Measurements from ENCODE around the gene PYDC1.

Gene PYDC1

DNA sequence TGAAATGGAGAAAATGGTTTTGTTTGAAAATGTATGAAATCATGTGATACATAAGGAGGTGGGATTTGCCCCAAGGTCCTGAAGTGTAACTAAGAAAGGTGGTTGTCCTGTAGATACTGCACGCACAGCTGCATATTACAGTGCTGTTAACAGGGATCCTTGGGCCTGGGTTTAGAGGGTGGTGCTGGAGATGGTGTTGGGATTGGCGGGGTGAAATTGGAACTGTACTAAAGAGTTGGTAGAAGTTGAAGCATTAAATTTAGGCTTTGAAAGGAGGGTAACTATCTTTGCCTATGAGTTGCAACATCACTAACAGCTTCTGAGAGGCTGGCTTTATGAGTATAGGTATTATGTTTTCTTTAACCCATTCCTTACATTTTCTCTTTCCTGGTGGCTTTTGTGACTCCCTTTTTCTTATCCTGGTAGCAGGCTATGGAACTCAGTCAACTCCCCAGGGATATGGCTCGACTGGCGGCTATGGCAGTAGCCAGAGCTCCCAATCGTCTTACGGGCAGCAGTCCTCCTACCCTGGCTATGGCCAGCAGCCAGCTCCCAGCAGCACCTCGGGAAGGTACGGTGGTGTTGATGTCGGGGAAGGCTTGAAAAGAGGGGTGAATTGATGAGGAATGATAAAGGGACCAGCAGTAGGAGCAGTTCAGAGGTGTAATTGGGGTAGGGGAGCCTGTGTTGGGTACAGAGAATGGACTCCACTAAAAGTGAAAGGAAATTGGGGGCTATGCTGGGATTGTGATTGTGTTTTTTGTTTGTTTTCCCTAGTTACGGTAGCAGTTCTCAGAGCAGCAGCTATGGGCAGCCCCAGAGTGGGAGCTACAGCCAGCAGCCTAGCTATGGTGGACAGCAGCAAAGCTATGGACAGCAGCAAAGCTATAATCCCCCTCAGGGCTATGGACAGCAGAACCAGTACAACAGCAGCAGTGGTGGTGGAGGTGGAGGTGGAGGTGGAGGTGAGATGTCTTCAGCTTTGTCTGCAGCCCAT is 33.2 kb downstream of the PYDC1 start:
- peak overlapping the region in 1 of 2 experiments; percentile 87; a peak in 2 of 4 replicates for H3K4me3 ChIP-seq (ENCODE audit: low read depth in 1 of 2, low read length in 2 of 2)
- peaks cover 50% of the 10 kb centered on the region for H3K4me1 ChIP-seq (ENCODE audit: insufficient read depth, low read length)
- H3K36me3 ChIP-seq (ENCODE audit: insufficient read depth, low read length), result peaks cover 80% of the 10 kb centered on the region
- peak overlapping the region; percentile 91; the same call in 1 of the 2 replicates for H3K9ac ChIP-seq (ENCODE audit: low read depth, low read length)
- H2AFZ ChIP-seq (ENCODE audit: low read depth, low read length), result no peak overlapping the region
- H3K79me2 ChIP-seq (ENCODE audit: insufficient read depth, low read length), result peaks cover 95% of the 10 kb centered on the region
- no peak for DNase-seq
- no peak overlapping the region for H3K27ac ChIP-seq (ENCODE audit: low read length)
- H3K27me3 ChIP-seq (ENCODE audit: insufficient read depth, low read length, poor library complexity), result no peaks in the 10 kb centered on the region
- TF ChIP-seq, protein P1, sequence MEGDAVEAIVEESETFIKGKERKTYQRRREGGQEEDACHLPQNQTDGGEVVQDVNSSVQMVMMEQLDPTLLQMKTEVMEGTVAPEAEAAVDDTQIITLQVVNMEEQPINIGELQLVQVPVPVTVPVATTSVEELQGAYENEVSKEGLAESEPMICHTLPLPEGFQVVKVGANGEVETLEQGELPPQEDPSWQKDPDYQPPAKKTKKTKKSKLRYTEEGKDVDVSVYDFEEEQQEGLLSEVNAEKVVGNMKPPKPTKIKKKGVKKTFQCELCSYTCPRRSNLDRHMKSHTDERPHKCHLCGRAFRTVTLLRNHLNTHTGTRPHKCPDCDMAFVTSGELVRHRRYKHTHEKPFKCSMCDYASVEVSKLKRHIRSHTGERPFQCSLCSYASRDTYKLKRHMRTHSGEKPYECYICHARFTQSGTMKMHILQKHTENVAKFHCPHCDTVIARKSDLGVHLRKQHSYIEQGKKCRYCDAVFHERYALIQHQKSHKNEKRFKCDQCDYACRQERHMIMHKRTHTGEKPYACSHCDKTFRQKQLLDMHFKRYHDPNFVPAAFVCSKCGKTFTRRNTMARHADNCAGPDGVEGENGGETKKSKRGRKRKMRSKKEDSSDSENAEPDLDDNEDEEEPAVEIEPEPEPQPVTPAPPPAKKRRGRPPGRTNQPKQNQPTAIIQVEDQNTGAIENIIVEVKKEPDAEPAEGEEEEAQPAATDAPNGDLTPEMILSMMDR (IDR thresholded peaks at IDR 0.05; ENCODE audit: borderline replicate concordance, extremely low read depth, low read length, poor library complexity, severe bottlenecking), result no peak
- no peak for TF ChIP-seq EZH2 (IDR thresholded peaks at IDR 0.05; ENCODE audit: borderline replicate concordance, low read depth, low read length, severe bottlenecking)
- H4K20me1 ChIP-seq (ENCODE audit: insufficient read depth, low read length), result peaks cover 80% of the 10 kb centered on the region
- no peak for ATAC-seq (ENCODE audit: insufficient read depth, low read depth)
- peak overlapping the region; percentile 98 for H3K4me2 ChIP-seq (ENCODE audit: insufficient read depth, low read length)
- H3K9me3 ChIP-seq (ENCODE audit: insufficient read depth, low read length, severe bottlenecking), result no peaks in the 10 kb centered on the region

DNA sequence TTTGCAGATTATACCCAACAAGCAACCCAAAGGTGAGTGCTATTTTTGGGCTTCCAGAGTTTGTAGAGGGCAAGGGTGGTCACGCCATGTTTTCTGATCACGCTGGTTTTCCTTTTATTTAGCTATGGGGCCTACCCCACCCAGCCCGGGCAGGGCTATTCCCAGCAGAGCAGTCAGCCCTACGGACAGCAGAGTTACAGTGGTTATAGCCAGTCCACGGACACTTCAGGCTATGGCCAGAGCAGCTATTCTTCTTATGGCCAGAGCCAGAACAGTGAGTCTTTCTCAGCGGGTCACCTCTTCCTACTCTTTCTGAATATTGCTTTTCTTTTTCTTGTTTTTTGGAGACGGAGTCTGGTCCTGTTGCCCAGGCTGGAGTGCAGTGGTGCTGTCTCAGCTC is 34.5 kb downstream of the PYDC1 start:
- peaks cover 67% of the 10 kb centered on the region for H3K36me3 ChIP-seq (ENCODE audit: insufficient read depth, low read length)
- H3K4me2 ChIP-seq (ENCODE audit: insufficient read depth, low read length), result peak overlapping the region; percentile 98
- no peak for DNase-seq
- peaks cover 73% of the 10 kb centered on the region for H4K20me1 ChIP-seq (ENCODE audit: insufficient read depth, low read length)
- H3K4me1 ChIP-seq (ENCODE audit: insufficient read depth, low read length), result peaks cover 63% of the 10 kb centered on the region
- H3K9me3 ChIP-seq (ENCODE audit: insufficient read depth, low read length, severe bottlenecking), result no peaks in the 10 kb centered on the region
- ATAC-seq (ENCODE audit: insufficient read depth, low read depth), result no peak
- peaks cover 90% of the 10 kb centered on the region for H3K79me2 ChIP-seq (ENCODE audit: insufficient read depth, low read length)
- TF ChIP-seq EZH2 (IDR thresholded peaks at IDR 0.05; ENCODE audit: borderline replicate concordance, low read depth, low read length, severe bottlenecking), result no peak
- TF ChIP-seq, protein P1 (IDR thresholded peaks at IDR 0.05; ENCODE audit: borderline replicate concordance, extremely low read depth, low read length, poor library complexity, severe bottlenecking), result no peak
- peak overlapping the region; percentile 91 for H3K9ac ChIP-seq (ENCODE audit: low read depth, low read length)
- H3K4me3 ChIP-seq (ENCODE audit: low read depth in 1 of 2, low read length in 2 of 2), result peak overlapping the region; percentile 17 to 87; a peak in 3 of 4 replicates
- H2AFZ ChIP-seq (ENCODE audit: low read depth, low read length), result no peak overlapping the region
- peak overlapping the region; percentile 43; the same call in 1 of the 2 replicates for H3K27ac ChIP-seq (ENCODE audit: low read length)
- H3K27me3 ChIP-seq (ENCODE audit: insufficient read depth, low read length, poor library complexity), result no peaks in the 10 kb centered on the region

DNA sequence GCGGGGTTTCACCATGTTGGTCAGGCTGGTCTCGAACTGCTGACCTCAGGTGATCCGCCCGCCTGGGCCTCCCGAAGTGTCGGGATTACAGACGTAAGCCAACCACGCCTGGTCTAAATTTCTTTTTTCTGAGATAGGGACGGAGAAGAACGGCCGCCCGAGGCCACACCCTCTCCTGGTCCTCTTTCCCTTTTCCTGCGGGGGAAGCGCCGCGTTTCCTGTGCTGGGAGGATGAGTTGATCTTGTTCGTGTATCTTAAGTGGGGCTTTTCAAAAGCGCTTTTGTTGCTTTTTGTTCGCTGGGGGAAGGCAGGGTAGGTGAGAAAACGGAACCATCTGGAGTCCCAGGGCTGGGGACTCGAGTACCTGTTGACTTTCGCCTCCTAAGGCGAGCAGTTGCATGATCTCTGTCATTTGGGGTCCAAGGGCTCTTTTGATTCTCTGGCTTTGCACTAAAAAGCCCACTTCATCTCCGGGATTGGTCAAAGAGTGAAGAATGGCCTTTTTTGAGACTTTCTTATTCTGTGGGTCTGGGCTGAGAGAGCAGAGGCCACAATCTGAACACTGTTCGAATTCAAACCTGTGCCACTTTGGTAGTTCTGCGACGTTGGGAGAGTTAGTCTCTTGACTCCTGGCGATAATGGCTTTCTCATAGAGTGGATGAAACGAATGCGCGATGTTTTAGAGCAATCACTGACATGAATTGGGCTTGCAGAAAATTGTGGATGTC is 35.7 kb downstream of the PYDC1 start:
- no peak overlapping the region for H2AFZ ChIP-seq (ENCODE audit: low read depth, low read length)
- H3K9me3 ChIP-seq (ENCODE audit: insufficient read depth, low read length, severe bottlenecking), result no peaks in the 10 kb centered on the region
- TF ChIP-seq, protein P1 (IDR thresholded peaks at IDR 0.05; ENCODE audit: borderline replicate concordance, extremely low read depth, low read length, poor library complexity, severe bottlenecking), result no peak
- no peak for TF ChIP-seq EZH2 (IDR thresholded peaks at IDR 0.05; ENCODE audit: borderline replicate concordance, low read depth, low read length, severe bottlenecking)
- no peaks in the 10 kb centered on the region for H3K27me3 ChIP-seq (ENCODE audit: insufficient read depth, low read length, poor library complexity)
- peak overlapping the region; percentile 97 for H3K27ac ChIP-seq (ENCODE audit: low read length)
- no peak for ATAC-seq (ENCODE audit: insufficient read depth, low read depth)
- H3K4me1 ChIP-seq (ENCODE audit: insufficient read depth, low read length), result peaks cover 71% of the 10 kb centered on the region
- H3K79me2 ChIP-seq (ENCODE audit: insufficient read depth, low read length), result peaks cover 79% of the 10 kb centered on the region
- peaks cover 62% of the 10 kb centered on the region for H4K20me1 ChIP-seq (ENCODE audit: insufficient read depth, low read length)
- peak; percentile 45 for DNase-seq
- peaks cover 56% of the 10 kb centered on the region for H3K36me3 ChIP-seq (ENCODE audit: insufficient read depth, low read length)
- peak overlapping the region; percentile 68 to 87; a peak in 3 of 4 replicates for H3K4me3 ChIP-seq (ENCODE audit: low read depth in 1 of 2, low read length in 2 of 2)
- peak overlapping the region; percentile 91 for H3K9ac ChIP-seq (ENCODE audit: low read depth, low read length)
- peak overlapping the region; percentile 98 for H3K4me2 ChIP-seq (ENCODE audit: insufficient read depth, low read length)

Measured in DND-41 (cell line).